A673 (cell line): Measurements from ENCODE around the gene TARS3. TPM values are rescaled to one million over a fixed set of nuclear protein-coding genes. Genes with fewer than 3 reads are reported as not detected.

Source experiments
- BruUV-seq: library from RNA; stranded (reverse); fragments of 400-500 nt; replicated peaks from 2 replicates; lab custom pipeline; 2021; lab: Mats Ljungman, UMichigan
- CTCF ChIA-PET: fragments of 300-600 bp; sonication (Branson Sonifier 250); formaldehyde crosslinking; loops from one replicate; lab custom pipeline; 2022; ENCODE audit warnings: antibody characterized with exemption; lab: Charles Lee
- POLR2A ChIA-PET: fragments of 300-600 bp; sonication (Branson Sonifier 250); formaldehyde crosslinking; loops from one replicate; lab custom pipeline; 2022; ENCODE audit warnings: antibody characterized with exemption; ENCODE audit not compliant: low non-redundant PET; lab: Charles Lee
- DNase-seq: peaks from one replicate; pipeline ENCODE4 v3.0.0-alpha.2; 2015; ENCODE audit warnings: low spot score
- H3K27ac ChIP-seq: fragments of 200-600 bp; sonication (generic); 2 replicates; pipeline ENCODE4 v1.5.1; 2016; ENCODE audit warnings: mixed run types, low read depth, mild to moderate bottlenecking, mixed read lengths, antibody characterized with exemption, low read length; ENCODE audit not compliant: poor library complexity, severe bottlenecking
- H3K27me3 ChIP-seq: fragments of 200-600 bp; sonication (generic); replicated peaks from 2 replicates; pipeline ENCODE4 v1.6.1; 2017; ENCODE audit warnings: mixed run types, low read depth, mild to moderate bottlenecking, mixed read lengths, antibody characterized with exemption, low read length; ENCODE audit not compliant: insufficient read depth, poor library complexity
- H3K36me3 ChIP-seq: fragments of 200-600 bp; sonication (generic); 2 replicates; pipeline ENCODE4 v1.6.1; 2016; ENCODE audit warnings: mixed run types, mild to moderate bottlenecking, mixed read lengths, antibody characterized with exemption, low read length; ENCODE audit not compliant: insufficient read depth, poor library complexity, severe bottlenecking
- H3K4me1 ChIP-seq: fragments of 200-600 bp; sonication (generic); 2 replicates; pipeline ENCODE4 v1.6.1; 2017; ENCODE audit warnings: mixed run types, mild to moderate bottlenecking, mixed read lengths, antibody characterized with exemption, low read length; ENCODE audit not compliant: insufficient read depth, poor library complexity, severe bottlenecking
- H3K4me3 ChIP-seq: fragments of 200-600 bp; sonication (generic); 2 replicates; pipeline ENCODE4 v1.5.1; 2016; ENCODE audit warnings: low read depth, mixed run types, mild to moderate bottlenecking, mixed read lengths, low read length; ENCODE audit not compliant: poor library complexity, severe bottlenecking
- H3K9me3 ChIP-seq: fragments of 200-600 bp; sonication (generic); 2 replicates; pipeline ENCODE4 v1.6.1; 2016; ENCODE audit warnings: mixed run types, low read depth, mild to moderate bottlenecking, mixed read lengths, antibody characterized with exemption, low read length; ENCODE audit not compliant: poor library complexity, severe bottlenecking
- CTCF ChIP-seq: fragments of 300-800, 200-600 bp; sonication (generic); conservative IDR thresholded peaks from 2 replicates; pipeline ENCODE4 v1.5.1; 2017; ENCODE audit warnings: low read depth, mild to moderate bottlenecking, antibody characterized with exemption, low read length, moderate library complexity, mixed read lengths
- EZH2 ChIP-seq: fragments of 200-600 bp; sonication (generic); IDR thresholded peaks from 2 replicates; pipeline ENCODE4 v1.6.1; 2017; ENCODE audit warnings: borderline replicate concordance, low read depth, mild to moderate bottlenecking, mixed read lengths, antibody characterized with exemption, low read length; ENCODE audit not compliant: poor library complexity, severe bottlenecking
- intact Hi-C: fragments of 100-400 bp; cut with micrococcal nuclease; formaldehyde crosslinking; loops from one replicate; pipeline ENCODE4 v1.10.0; 2022; ENCODE audit not compliant: unreplicated experiment
- total RNA-seq: library from RNA; stranded (reverse); gene quantifications from 2 replicates; pipeline ENCODE4 v1.2.3, GENCODE V29; 2021

The TARS3 gene
- total RNA-seq, 1 experiment from 2014 or later = 9.1 TPM

- intact Hi-C loops = no loop called here
- no peak for DNase-seq
- TF ChIP-seq CTCF (no peak), EZH2 (no peak)
- H3K4me1 ChIP-seq = no peaks in the 10 kb centered on the region
- no peaks in the 10 kb centered on the region for H3K36me3 ChIP-seq
- ChIA-PET POLR2A (no interaction called here), CTCF (no interaction called here)
- BruUV-seq = no TSS peak
- no peaks in the 10 kb centered on the region for H3K27me3 ChIP-seq
- no peak overlapping the region for H3K4me3 ChIP-seq
- H3K27ac ChIP-seq = no peak overlapping the region
- no peaks in the 10 kb centered on the region for H3K9me3 ChIP-seq
Measured at GRCh38 chr15:101684384-101684783, 39.9 kb downstream of the TARS3 start.

GRCh38 chr15:101679806-101680205, 44.5 kb downstream of the TARS3 start:
- CTCF ChIA-PET = no interaction called here
- TF ChIP-seq EZH2 = no peak
- no peak for TF ChIP-seq CTCF
- Histone ChIP-seq H3K4me3 (no peak overlapping the region), H3K27me3 (no peaks in the 10 kb centered on the region), H3K4me1 (no peaks in the 10 kb centered on the region), H3K9me3 (no peaks in the 10 kb centered on the region), H3K27ac (no peak overlapping the region), H3K36me3 (no peaks in the 10 kb centered on the region)
- intact Hi-C loops = no loop called here
- POLR2A ChIA-PET = no interaction called here
- BruUV-seq = no TSS peak
- no peak for DNase-seq

GRCh38 chr15:101676921-101677329, 47.3 kb downstream of the TARS3 start:
- ChIA-PET POLR2A (no interaction called here), CTCF (interaction anchor here (0.7 kb wide), 1 partner anchor 665 kb away, joined by 3 read pairs; no protein-coding TSS in a partner anchor)
- no TSS peak for BruUV-seq
- intact Hi-C loops = no loop called here
- TF ChIP-seq CTCF (no peak), EZH2 (no peak)
- Histone ChIP-seq H3K27ac (no peak overlapping the region), H3K4me3 (no peak overlapping the region), H3K9me3 (no peaks in the 10 kb centered on the region), H3K36me3 (no peaks in the 10 kb centered on the region), H3K4me1 (no peaks in the 10 kb centered on the region), H3K27me3 (no peaks in the 10 kb centered on the region)
- no peak for DNase-seq
